ENCODE data around the gene BDP1.
"Not testable (repeated sequence)": the region's sequence is repeated elsewhere in the genome, so short reads cannot be mapped to it uniquely, and the experiment has no call there.

Gene BDP1, protein sequence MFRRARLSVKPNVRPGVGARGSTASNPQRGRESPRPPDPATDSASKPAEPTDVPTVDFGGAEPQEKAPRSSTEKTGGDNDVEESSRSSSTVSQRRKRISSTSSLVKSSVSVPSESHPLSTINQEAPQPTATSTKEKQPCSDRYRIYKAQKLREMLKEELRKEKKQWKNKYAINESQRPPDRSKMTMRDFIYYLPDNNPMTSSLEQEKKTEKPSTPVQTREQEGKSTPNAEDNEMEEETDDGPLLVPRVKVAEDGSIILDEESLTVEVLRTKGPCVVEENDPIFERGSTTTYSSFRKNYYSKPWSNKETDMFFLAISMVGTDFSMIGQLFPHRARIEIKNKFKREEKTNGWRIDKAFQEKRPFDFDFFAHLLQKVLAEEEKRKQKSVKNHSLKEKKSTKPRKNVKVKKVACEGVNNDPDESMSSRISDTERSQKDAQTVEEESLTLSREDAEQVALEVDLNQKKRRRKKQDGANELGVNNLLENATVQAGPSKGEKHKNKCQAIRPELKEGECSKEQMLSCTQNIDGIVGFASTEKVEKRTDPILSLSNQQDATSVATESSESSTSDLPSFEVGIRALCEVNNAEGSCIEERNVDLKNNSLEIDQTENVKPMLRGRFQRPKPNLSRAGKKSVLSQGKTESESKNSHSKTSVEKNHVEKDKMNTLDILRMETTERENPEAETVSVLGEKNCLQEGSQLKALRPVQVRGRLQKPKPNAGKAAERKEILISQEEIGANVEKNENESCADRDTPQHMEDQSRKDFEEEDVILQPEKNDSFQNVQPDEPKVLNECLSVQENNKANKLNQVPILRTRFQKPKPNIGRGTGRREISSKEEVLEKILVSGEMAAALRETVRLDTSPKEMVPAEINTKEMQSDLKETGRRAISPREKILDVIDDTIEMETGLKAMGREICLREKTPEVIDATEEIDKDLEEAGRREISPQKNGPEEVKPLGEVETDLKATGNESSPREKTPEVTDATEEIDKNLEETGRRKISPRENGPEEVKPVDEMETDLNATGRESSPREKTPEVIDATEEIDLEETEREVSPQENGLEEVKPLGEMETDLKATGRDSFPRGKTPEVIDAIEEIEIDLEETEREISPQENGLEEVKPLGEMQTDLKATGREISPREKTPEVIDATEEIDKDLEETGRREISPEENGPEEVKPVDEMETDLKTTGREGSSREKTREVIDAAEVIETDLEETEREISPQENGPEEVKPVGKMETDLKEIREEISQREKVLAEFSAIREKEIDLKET (N-terminal part only)

DNA sequence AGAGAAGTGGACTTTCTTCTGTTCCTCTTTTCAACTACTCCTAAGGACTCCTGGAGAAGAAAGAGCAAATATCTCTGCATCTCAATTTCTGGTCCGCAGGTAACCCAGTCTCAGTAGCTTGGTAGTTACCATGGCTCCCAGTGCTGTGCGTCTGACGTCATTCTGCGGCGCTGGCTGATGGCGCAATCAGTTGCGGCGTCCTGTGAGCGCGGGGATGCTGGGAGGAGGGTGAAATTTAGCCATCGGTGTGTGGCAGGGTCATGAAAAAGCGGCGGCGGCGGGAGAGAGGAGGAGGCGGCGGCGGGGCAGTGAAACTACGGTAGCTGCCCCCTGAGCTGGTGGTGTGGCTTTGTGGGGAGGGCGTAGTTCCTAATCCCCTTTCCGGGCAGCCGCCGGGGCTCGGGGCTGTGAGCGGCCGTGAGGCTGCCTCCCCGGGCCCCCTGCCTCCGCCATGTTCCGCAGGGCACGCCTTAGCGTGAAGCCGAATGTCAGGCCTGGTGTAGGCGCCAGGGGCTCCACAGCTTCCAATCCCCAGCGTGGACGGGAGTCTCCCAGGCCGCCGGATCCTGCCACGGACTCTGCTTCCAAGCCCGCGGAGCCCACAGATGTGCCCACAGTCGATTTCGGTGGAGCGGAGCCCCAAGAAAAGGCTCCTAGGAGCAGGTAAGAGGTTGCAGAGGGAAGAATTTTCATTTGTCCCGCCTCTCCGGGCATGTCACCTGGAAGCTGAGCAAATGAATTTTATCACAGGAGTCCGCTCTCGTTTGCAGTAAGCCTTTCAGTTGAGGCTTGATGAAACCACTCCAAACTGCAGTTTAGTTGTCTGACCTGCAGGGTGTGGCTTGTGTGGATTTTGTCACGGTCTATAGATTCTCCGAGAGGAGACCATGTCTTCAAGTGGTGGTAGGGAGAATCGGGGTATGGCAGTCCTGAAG, at the start of gene BDP1:
Gene BDP1, plus strand, starts transcription at position 225 of the 935 bp plus-strand sequence. Its CDS starts 227 bp downstream, at position 452.
- H3K4me3 ChIP-seq = peak within 1 kb of the TSS; percentile 77
- TF ChIP-seq, protein P1, sequence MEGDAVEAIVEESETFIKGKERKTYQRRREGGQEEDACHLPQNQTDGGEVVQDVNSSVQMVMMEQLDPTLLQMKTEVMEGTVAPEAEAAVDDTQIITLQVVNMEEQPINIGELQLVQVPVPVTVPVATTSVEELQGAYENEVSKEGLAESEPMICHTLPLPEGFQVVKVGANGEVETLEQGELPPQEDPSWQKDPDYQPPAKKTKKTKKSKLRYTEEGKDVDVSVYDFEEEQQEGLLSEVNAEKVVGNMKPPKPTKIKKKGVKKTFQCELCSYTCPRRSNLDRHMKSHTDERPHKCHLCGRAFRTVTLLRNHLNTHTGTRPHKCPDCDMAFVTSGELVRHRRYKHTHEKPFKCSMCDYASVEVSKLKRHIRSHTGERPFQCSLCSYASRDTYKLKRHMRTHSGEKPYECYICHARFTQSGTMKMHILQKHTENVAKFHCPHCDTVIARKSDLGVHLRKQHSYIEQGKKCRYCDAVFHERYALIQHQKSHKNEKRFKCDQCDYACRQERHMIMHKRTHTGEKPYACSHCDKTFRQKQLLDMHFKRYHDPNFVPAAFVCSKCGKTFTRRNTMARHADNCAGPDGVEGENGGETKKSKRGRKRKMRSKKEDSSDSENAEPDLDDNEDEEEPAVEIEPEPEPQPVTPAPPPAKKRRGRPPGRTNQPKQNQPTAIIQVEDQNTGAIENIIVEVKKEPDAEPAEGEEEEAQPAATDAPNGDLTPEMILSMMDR (IDR thresholded peaks at IDR 0.05) = no peak
- DNase-seq (ENCODE audit: low spot score) = peak; percentile 96
- peak within 1 kb of the TSS; percentile 85 to 94 for H3K27ac ChIP-seq

DNA sequence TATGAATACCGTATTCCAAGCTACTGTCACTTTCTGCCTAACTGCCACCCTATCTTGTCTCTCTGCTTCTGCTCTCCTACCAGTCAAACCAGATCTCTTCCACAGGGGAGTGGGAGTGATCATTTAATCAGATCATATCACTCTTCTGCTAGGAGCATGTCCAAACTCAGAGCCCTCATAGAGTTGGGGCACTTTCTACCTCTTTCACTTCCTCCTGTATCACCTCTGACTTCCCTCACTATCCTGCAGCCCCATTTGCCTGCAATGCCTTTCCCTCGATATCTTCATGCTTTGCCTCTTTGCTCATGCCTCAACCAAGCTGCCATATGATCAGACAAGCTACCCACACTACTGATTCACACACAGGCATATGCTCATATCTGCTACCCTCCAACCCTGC, 45.4 kb upstream of the BDP1 start:
- DNase-seq (ENCODE audit: low spot score); H3K27ac ChIP-seq: not testable (repeated sequence)

DNA sequence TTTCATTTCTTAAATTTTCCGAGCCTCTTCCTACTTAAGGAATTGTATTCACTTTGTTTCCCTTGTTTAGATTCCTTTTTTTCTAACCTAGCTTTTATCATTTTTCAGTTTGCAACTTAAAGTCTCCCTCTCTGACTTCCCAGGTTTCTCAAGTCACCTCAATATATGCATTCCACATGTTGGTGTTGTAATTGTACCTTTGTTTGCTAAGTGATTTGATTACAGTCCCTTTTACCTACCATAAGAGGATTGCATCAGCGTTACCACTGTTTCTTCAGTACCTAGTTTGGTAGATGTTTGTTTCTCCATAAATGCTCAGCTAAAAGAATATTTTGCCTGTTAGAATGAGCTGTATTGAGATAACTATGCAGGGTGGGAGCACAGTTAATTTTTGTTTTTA, 39.8 kb upstream of the BDP1 start:
- not testable (repeated sequence) for H3K4me3 ChIP-seq; H3K27ac ChIP-seq; DNase-seq (ENCODE audit: low spot score)

More for the DNA sequence above, 45.4 kb upstream of the BDP1 start:
- H3K4me3 ChIP-seq = not testable (repeated sequence)

DNA sequence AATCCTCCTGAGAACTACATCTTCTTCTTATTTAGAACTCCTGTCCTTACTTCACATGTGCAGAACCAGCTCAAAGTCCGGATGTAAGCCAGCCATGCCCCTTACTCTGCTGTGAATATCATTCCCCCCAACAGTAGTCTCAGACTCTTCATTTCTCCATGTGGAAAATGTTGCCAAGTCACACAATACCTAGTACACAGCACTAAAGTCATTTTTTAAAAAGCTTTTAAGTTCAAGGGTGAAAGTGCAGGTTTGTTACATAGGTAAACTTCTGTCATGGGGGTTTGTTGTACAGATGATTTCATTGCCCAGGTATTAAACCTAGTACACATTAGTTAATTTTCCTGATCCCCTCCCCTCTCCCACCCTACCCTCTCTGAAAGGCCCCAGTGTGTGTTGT, 37.4 kb upstream of the BDP1 start:
- H3K4me3 ChIP-seq; H3K27ac ChIP-seq; DNase-seq (ENCODE audit: low spot score): not testable (repeated sequence)

DNA sequence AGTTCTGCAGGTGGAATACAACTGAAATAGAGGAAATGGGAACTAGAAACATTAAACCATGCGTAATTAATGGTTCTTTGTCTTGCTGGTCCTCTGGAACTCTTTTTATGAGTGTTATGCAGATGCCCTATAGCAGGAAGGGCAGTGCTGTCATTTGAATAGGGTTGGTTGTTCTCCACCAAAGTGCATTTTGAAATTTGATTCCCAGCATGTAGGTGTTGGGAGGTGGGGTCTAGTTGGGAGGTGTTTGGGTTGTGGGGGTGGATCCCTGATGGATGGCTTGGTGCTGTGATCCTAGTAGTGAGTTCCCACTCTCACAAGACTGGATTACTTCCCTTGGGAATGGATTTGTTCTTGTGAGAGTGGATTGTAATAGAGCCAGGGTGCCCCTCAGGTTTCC, 34.2 kb upstream of the BDP1 start:
- H3K4me3 ChIP-seq; DNase-seq (ENCODE audit: low spot score); H3K27ac ChIP-seq: not testable (repeated sequence)

DNA sequence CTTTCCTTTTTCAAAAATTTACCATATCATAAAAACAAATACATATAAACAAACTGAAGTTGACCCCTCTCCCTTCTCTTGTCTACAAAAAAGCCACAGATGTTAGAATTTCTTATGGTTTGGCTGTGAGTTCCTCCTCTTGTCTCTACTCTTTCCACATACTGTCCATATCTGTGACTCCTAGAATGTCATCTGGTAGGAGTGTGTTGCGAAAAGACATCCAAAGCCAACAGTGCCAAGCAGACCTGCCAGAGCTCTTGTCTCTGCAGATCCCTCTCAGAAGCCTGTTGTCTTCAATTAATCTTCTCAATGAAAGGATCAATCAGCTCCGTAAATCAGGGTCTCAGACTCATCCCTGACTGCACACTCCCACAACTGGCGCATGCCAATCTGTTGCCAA, 31.6 kb upstream of the BDP1 start:
- not testable (repeated sequence) for H3K4me3 ChIP-seq; DNase-seq (ENCODE audit: low spot score); H3K27ac ChIP-seq

DNA sequence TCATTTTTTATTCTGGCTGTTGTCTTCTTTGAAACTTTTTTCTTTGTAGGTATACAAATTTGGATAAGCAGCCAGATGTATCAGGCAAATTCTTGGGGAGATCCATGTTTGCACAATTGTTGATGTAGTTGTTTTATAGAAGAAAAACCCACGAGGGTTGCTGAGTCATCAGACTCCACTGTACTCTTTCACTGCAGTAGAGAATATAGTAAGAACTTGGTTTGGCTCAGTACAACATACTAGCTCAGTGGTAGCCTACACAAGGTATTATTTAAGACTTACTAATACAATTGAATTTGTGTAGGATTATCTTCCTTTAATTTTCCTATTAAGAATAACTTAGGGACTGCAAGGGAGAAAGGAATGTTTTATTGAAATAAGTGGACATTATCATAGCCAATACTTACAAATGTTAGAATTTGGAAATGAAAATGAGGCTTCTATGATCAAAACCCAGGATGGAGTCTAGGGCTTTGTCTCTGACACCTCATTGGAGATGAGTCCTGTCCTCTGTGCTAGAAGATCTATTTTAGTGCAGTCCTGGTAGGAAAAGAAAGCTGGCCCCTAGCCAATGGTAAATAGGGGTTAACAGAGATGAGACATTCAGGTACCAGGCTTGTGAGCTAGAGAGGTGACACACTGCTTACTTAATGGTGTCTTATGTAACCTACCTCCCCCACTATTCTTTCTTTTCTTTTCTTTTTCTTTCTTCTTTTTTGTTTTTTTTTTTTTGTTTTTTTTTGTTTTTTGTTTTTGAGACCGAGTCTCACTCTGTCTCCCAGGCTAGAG, 28.6 kb upstream of the BDP1 start:
- H3K27ac ChIP-seq; DNase-seq (ENCODE audit: low spot score); H3K4me3 ChIP-seq: not testable (repeated sequence)

DNA sequence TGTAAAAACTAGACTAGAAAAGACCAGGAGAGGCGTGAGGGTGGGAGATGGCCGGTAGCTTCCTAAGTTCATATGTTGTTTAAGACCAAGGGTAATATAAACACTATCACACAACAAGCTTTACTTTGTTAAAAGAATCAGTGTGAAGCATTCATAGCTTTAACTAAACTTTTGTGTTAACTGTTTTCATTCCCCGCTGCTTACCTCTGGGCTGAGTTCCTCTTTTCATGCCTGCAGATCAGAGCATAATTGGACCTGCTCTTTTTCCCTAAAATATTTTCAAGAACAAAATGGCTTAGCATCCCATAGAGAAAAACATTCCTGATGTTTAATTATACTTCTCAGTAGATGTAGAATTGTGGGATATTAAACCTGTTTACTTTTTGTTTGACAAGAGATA, 23.0 kb upstream of the BDP1 start:
- not testable (repeated sequence) for DNase-seq (ENCODE audit: low spot score); H3K27ac ChIP-seq; H3K4me3 ChIP-seq

DNA sequence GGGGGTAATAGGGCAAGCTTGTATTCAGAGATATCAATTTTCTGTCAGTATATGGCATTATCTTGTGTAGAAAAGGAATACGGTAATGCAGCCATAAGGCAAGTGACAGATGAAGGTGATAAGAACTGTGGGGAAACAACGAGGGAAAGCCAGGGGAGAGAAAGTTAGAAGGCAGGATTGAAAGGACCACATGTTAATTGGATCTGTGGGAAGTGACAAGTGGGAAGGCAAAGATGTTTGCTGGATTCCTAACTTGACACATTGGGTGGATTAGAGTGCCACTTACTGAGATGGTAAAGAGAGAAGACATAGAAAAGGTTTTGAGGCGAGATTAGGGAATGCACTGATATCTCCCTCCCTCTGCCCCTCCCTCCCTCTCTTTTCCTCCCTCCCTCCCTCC, 20.6 kb upstream of the BDP1 start:
- not testable (repeated sequence) for H3K4me3 ChIP-seq; DNase-seq (ENCODE audit: low spot score); H3K27ac ChIP-seq

DNA sequence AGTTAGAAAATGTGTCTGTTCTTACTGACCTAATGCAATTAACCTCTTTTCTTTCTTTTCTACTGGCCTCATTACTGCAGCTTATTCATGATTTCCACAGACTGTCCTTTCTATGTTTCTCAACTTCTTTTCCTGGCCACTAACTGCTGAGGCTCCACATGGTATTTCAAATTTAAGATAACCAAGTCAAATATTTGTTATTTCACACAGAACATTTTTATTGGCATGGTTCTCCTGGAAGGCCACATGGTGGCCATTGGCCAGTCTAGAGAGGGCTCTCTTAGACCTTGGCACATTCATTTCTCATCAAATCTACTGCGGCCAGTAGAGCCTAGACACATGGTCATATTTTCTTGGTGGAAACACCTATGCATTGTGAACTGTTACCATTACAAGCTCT, 13.9 kb upstream of the BDP1 start:
- DNase-seq (ENCODE audit: low spot score); H3K4me3 ChIP-seq; H3K27ac ChIP-seq: not testable (repeated sequence)

DNA sequence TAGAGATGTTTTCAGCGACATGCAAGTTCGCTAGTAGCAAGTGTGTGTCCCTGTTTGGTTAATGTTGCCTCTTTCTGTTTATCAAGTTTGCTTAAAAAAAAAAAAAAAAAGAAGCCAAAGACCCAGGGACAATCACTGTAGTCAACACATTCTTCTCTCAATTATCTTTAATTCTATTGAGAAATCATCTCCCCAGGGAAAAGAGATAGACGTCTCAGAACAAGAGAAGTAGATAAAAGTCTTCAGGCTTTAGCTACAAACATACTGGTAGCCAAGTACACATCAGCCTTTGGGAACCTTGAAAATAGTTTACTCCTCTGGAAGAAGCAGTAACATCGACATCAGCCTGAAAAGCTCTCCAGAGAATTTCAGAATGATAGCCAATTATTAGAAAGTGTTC, 11.6 kb upstream of the BDP1 start:
- not testable (repeated sequence) for H3K4me3 ChIP-seq; DNase-seq (ENCODE audit: low spot score); H3K27ac ChIP-seq

DNA sequence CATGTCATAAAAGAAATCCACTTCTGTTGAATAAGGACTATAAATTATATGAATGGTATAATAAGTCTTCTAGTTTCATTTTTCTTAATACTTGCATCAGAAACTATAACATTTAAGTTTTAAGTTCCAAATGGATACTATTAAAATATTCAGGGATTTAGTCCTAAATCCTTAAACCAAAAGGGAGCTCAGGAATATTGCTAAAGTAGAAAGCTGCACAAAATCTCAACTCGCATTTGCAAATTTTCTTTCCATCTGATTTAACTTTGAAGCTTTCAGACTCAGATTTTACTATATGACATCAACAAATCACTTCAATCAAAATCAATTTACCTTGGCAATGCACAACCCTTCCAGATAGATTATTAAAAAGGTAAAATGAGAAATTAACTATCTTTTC, 10.4 kb upstream of the BDP1 start:
- H3K4me3 ChIP-seq; H3K27ac ChIP-seq; DNase-seq (ENCODE audit: low spot score): not testable (repeated sequence)

DNA sequence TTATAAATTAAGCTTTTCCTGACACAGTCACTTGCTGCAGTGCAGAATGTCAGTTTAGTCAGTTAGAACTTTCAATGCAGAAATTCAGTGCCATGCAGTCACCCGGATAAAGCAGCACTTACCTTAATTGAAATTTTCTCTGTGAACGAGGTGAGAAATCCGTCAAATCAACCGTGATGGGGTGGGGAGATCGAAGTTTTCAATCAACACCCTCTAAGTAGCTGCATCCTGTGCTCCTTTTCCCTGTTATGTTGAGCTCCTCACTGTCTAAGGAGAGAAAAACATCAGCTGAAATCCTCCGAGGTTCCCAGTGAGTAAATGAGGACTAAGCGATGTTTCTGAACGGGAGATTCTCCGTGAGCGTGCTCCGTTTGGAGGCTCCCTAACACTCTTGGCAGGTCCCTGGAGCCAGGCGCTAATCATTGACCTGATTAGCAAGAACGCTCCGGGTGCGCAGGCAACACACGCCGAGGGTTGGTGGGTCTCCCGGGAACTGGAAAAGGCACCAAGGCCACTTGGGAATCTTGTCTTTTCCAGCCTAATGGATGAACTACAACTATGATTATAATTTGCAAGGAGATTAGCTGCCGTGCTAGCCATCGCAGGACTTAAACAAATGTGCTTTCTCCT, 9.8 kb upstream of the BDP1 start:
- H3K27ac ChIP-seq; DNase-seq (ENCODE audit: low spot score): not testable (repeated sequence)
- peak overlapping the region; percentile 25 for H3K4me3 ChIP-seq

DNA sequence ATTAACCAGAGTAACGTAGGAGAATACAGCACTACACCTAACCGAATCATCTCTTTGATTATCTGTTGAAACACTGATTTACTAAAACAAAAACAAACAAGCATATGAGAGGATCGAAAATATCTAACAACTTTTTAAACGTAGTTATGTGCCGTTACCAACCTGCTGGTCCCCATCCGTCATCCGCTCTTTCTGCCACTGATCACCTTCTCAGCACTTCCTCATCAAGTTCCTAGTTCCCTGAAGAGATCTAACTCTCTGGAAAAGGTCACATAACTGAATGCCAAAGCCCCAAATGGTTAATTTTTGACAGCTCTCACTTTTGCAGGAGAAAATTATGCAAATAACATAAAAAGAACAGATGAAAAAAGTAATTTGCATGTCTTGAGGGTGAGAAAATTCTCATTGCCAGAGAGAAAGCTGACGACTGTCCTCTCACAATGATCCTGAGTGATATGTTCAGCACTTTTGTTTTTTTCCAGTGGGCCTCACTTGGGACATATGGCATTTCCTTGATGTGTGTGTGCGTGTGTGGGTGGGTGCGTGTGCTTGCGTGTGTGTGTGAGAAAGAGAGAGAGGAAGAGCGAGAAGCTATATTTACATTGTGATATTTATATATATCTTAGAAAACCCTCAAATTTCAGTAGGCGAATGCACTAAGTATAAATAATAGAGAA, 8.8 kb upstream of the BDP1 start:
- not testable (repeated sequence) for H3K4me3 ChIP-seq

More for the DNA sequence above, 8.8 kb upstream of the BDP1 start:
- not testable (repeated sequence) for DNase-seq (ENCODE audit: low spot score); H3K27ac ChIP-seq
